ENCODE measurements around the gene FLNB. TPM values are rescaled to one million over a fixed set of nuclear protein-coding genes. Genes with fewer than 3 reads are reported as not detected.

The FLNB gene
- total RNA-seq, 2 experiments from 2014 or later: 33.3 to 37.9 TPM

DNA sequence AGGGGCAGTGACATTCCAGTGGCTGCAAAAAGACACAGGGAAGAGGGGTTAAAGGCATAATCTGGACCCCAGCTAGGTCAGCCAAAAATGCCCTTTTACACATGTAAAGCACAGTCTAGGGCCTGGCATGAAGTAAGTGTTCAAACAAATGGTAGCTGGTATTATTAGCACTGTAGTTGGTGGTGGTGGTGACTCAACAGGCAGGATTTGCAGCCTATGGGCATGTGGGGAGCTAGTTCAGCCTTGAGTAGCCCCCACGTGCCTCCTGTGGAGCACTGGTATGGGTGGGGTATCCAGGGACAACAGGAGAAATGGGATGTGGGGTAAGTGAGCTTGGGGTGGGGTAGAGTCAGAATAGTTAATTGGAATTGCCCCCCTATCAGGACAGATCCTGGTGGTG lies 175.0 kb downstream of the FLNB start:
- Mint-ChIP-seq H3K9me3 (no peaks in the 10 kb centered on the region), H3K27ac (no peak overlapping the region), H3K27me3 (peaks cover 4% of the 10 kb centered on the region), H3K4me1 (peaks cover 10% of the 10 kb centered on the region), H3K36me3 (ENCODE audit: low read depth) (no peaks in the 10 kb centered on the region), H3K4me3 (no peak overlapping the region)
- ChIA-PET POLR2A (no interaction called here), CTCF (interaction anchor here (1.2 to 4.3 kb wide), 5 partner anchors 17 to 176 kb away, joined by 3 to 27 read pairs (median 4); partner anchors contain the start of genes FLNB, HTD2 and RPP14)
- DNase-seq: no peak

DNA sequence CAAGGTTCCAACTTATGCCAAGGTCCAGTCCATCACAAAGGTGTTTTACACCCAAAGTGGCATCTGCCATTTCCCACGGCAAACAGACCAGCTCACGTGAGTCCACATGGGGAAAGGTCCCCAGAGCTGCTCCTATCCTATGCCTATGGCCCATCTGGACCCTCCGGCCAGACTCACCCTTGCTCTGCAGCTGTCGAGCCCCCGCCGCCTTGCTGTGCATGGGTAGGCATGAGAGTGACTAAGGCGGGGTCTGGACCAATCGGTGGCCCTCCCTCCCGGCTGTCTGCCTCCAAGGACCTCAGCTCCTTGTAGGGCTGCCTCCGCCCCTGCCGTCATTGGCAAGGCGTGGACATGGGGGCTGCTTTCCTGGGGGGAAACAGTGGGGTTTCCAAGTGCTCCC lies 175.7 kb downstream of the FLNB start:
- Mint-ChIP-seq H3K27me3 (peaks cover 4% of the 10 kb centered on the region), H3K9me3 (no peaks in the 10 kb centered on the region), H3K36me3 (ENCODE audit: low read depth) (no peaks in the 10 kb centered on the region), H3K4me3 (no peak overlapping the region), H3K4me1 (peaks cover 4% of the 10 kb centered on the region), H3K27ac (no peak overlapping the region)
- ChIA-PET POLR2A (no interaction called here), CTCF (interaction anchor here (0.6 to 4.3 kb wide), 6 partner anchors 10 to 176 kb away, joined by 3 to 27 read pairs (median 4); partner anchors contain the start of genes FLNB, HTD2 and RPP14)
- DNase-seq: no peak

GRCh38 chr3:58184309-58184981 lies 176.2 kb downstream of the FLNB start:
- POLR2A ChIA-PET: no interaction called here
- H3K9me3 Mint-ChIP-seq: no peaks in the 10 kb centered on the region
- no peaks in the 10 kb centered on the region for H3K36me3 Mint-ChIP-seq (ENCODE audit: low read depth)
- no peak overlapping the region for H3K27ac Mint-ChIP-seq
- CTCF ChIA-PET: interaction anchor here (0.6 to 4.3 kb wide), 7 partner anchors 10 to 177 kb away, joined by 3 to 27 read pairs (median 4); partner anchors contain the start of genes FLNB, HTD2 and RPP14
- no peaks in the 10 kb centered on the region for H3K4me1 Mint-ChIP-seq
- peaks cover 4% of the 10 kb centered on the region for H3K27me3 Mint-ChIP-seq
- no peak for DNase-seq
- no peak overlapping the region for H3K4me3 Mint-ChIP-seq

DNA sequence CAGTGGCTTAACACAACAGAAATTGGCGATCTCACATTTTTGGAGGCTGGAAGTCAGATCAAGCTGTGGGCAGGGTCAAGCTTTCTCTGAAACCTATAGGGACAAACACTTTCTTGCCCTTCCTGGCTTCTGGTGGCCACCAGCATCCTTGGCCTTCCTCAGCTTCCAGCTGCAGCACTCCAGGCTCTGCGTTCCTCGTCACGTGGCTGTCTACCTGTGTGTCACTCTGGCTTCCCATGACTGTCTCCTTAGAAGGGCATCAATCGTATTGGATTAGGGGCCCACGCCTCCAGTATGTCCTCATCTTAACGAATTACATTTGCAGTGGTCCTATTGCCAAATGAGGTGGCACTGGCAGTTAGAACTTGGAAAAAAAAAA lies 176.7 kb downstream of the FLNB start:
- Mint-ChIP-seq H3K27ac (no peak overlapping the region), H3K4me1 (no peaks in the 10 kb centered on the region), H3K9me3 (no peaks in the 10 kb centered on the region), H3K27me3 (peaks cover 4% of the 10 kb centered on the region), H3K36me3 (ENCODE audit: low read depth) (no peaks in the 10 kb centered on the region), H3K4me3 (no peak overlapping the region)
- ChIA-PET POLR2A (no interaction called here), CTCF (interaction anchor here (1.7 to 4.3 kb wide), 4 partner anchors 18 to 177 kb away, joined by 3 to 27 read pairs (median 9); partner anchors contain the start of genes FLNB, HTD2 and RPP14)
- DNase-seq: no peak

- no peak for DNase-seq
- H3K36me3 Mint-ChIP-seq (ENCODE audit: low read depth): no peaks in the 10 kb centered on the region
- ChIA-PET POLR2A (no interaction called here), CTCF (interaction anchor here (0.6 to 5.4 kb wide), 26 partner anchors 9 to 442 kb away, joined by 3 to 82 read pairs (median 4); partner anchors contain the start of genes FLNB, HTD2 and RPP14)
- H3K27me3 Mint-ChIP-seq: no peaks in the 10 kb centered on the region
- no peak overlapping the region for H3K27ac Mint-ChIP-seq
- no peaks in the 10 kb centered on the region for H3K9me3 Mint-ChIP-seq
- H3K4me3 Mint-ChIP-seq: no peak overlapping the region
- H3K4me1 Mint-ChIP-seq: no peaks in the 10 kb centered on the region
Measured at GRCh38 chr3:58188173-58188564, 179.9 kb downstream of the FLNB start.

- Mint-ChIP-seq H3K4me3 (no peak overlapping the region), H3K4me1 (no peaks in the 10 kb centered on the region), H3K27me3 (no peaks in the 10 kb centered on the region), H3K9me3 (no peaks in the 10 kb centered on the region), H3K36me3 (ENCODE audit: low read depth) (no peaks in the 10 kb centered on the region), H3K27ac (no peak overlapping the region)
- no peak for DNase-seq
- POLR2A ChIA-PET: interaction anchor here (0.6 kb wide), 1 partner anchor 212 kb away, joined by 3 read pairs; no protein-coding TSS in a partner anchor
- CTCF ChIA-PET: interaction anchor here (0.5 to 5.4 kb wide), 13 partner anchors 11 to 379 kb away, joined by 3 to 82 read pairs (median 5); partner anchors contain the start of genes HTD2 and RPP14
Measured at GRCh38 chr3:58188921-58189451, 180.8 kb downstream of the FLNB start.

DNA sequence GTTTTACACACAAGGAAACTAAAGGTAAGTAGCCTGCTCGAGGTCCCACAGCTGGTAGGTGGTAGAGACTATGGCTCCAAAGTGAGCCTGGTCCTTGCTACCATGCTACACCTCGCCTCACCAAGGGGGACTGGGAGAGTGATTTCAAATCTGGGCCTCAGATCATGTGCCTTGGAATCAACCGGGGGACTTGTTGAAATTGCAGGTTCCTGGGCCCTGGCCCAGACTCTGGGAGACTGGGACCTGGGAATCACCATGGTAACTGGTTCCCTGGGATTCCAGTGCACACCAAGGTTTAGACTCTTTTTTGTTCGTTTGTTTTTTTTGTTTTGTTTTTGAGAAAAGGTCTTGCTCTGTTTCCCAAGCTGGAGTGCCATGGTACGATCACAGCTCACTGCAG lies 181.5 kb downstream of the FLNB start:
- no peak overlapping the region for H3K27ac Mint-ChIP-seq
- POLR2A ChIA-PET: interaction anchor here (0.7 kb wide), 1 partner anchor 46 kb away, joined by 3 read pairs; no protein-coding TSS in a partner anchor

DNA sequence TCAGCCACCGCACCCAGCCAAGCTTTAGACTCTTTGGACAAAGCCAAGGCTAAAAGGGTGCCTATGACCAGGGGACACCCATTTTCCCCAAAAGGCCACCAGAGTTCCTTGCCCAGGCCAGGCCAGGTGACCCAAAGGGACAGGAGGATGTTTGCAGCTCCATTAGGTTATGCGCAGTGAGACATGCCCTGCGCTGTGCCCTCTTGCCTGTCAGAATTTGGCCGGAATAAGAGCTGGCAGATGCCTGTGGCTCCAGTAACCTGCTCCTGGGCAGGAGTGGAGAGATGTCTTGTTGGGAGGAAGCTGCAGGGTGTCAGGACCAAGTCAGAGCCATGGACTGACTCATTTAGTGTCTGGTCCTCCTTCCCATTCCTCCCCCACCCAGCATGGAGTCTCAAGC lies 182.1 kb downstream of the FLNB start:
- CTCF ChIA-PET: interaction anchor here (1.3 to 5.4 kb wide), 7 partner anchors 11 to 117 kb away, joined by 3 to 82 read pairs (median 28); partner anchors contain the start of genes HTD2 and RPP14
- Mint-ChIP-seq H3K4me3 (no peak overlapping the region), H3K9me3 (no peaks in the 10 kb centered on the region), H3K27ac (no peak overlapping the region), H3K27me3 (no peaks in the 10 kb centered on the region), H3K4me1 (no peaks in the 10 kb centered on the region), H3K36me3 (ENCODE audit: low read depth) (no peaks in the 10 kb centered on the region)
- POLR2A ChIA-PET: interaction anchor here (0.7 kb wide), 1 partner anchor 45 kb away, joined by 3 read pairs; no protein-coding TSS in a partner anchor
- no peak for DNase-seq

More for the DNA sequence above, 181.5 kb downstream of the FLNB start:
- Mint-ChIP-seq H3K9me3 (no peaks in the 10 kb centered on the region), H3K36me3 (ENCODE audit: low read depth) (no peaks in the 10 kb centered on the region), H3K4me1 (no peaks in the 10 kb centered on the region), H3K4me3 (no peak overlapping the region), H3K27me3 (no peaks in the 10 kb centered on the region)
- DNase-seq: no peak
- CTCF ChIA-PET: interaction anchor here (1.5 to 5.4 kb wide), 6 partner anchors 12 to 117 kb away, joined by 4 to 82 read pairs (median 29); partner anchors contain the start of genes HTD2 and RPP14

GRCh38 chr3:58190882-58191281 lies 182.7 kb downstream of the FLNB start:
- H3K27ac Mint-ChIP-seq: no peak overlapping the region
- no peak overlapping the region for H3K4me3 Mint-ChIP-seq
- no peaks in the 10 kb centered on the region for H3K9me3 Mint-ChIP-seq
- no peaks in the 10 kb centered on the region for H3K36me3 Mint-ChIP-seq (ENCODE audit: low read depth)
- no peaks in the 10 kb centered on the region for H3K27me3 Mint-ChIP-seq
- POLR2A ChIA-PET: no interaction called here
- CTCF ChIA-PET: interaction anchor here (1.3 to 5.4 kb wide), 4 partner anchors 13 to 28 kb away, joined by 3 to 82 read pairs (median 26); no protein-coding TSS in a partner anchor
- H3K4me1 Mint-ChIP-seq: no peaks in the 10 kb centered on the region
- DNase-seq: no peak

- no peaks in the 10 kb centered on the region for H3K4me1 Mint-ChIP-seq
- DNase-seq: no peak
- H3K4me3 Mint-ChIP-seq: no peak overlapping the region
- ChIA-PET POLR2A (no interaction called here), CTCF (interaction anchor here (1.3 to 5.4 kb wide), 4 partner anchors 13 to 115 kb away, joined by 3 to 82 read pairs (median 16); partner anchors contain the start of genes HTD2 and RPP14)
- H3K36me3 Mint-ChIP-seq (ENCODE audit: low read depth): no peaks in the 10 kb centered on the region
- H3K9me3 Mint-ChIP-seq: no peaks in the 10 kb centered on the region
- no peaks in the 10 kb centered on the region for H3K27me3 Mint-ChIP-seq
- H3K27ac Mint-ChIP-seq: no peak overlapping the region
Measured at GRCh38 chr3:58191361-58191991, 183.3 kb downstream of the FLNB start.

- CTCF ChIA-PET: interaction anchor here (1.6 to 5.4 kb wide), 2 partner anchors 26 to 115 kb away, joined by 5 to 82 read pairs; partner anchors contain the start of genes HTD2 and RPP14
- DNase-seq: no peak
- no peaks in the 10 kb centered on the region for H3K4me1 Mint-ChIP-seq
- no peak overlapping the region for H3K27ac Mint-ChIP-seq
- H3K36me3 Mint-ChIP-seq (ENCODE audit: low read depth): no peaks in the 10 kb centered on the region
- POLR2A ChIA-PET: no interaction called here
- H3K27me3 Mint-ChIP-seq: no peaks in the 10 kb centered on the region
- no peak overlapping the region for H3K4me3 Mint-ChIP-seq
- no peaks in the 10 kb centered on the region for H3K9me3 Mint-ChIP-seq
Measured at GRCh38 chr3:58192069-58192468, 183.8 kb downstream of the FLNB start.

DNA sequence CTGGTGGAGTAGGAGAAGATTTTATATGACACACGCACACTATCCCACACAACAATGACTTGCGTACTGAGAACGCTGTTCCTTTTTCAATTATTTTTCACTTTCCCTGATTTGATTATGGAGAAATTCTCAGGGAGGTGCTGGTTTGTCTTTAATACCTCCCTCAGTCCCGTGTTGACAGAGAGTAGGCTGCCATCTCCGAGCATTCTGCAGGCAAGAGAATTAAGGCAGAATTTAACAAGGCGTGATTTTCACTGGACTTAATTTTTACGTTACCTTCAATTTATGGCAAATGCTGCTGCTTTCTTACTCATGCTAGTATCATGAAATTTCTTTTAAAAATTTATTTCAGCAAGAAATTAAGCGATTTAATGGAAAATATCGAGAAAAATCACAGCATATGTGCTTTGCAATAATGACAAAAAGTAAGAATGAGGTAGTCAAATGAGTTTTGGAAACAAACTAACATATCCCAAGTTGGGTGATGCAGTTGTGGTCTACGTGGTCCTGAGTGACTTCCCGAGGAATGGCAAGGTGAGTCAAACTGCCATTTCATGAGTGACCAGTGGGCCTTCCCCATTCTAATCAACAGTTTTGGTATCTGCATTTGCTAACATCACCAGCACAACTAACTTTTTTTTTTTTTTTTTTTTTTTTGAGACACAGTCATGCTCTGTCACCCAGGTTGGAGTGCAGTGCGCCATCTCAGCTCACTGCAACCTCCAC lies 185.6 kb downstream of the FLNB start:
- H3K27me3 Mint-ChIP-seq: no peaks in the 10 kb centered on the region
- no peak overlapping the region for H3K27ac Mint-ChIP-seq
- H3K9me3 Mint-ChIP-seq: no peaks in the 10 kb centered on the region
- H3K36me3 Mint-ChIP-seq (ENCODE audit: low read depth): no peaks in the 10 kb centered on the region
- H3K4me1 Mint-ChIP-seq: no peaks in the 10 kb centered on the region
- ChIA-PET POLR2A (no interaction called here), CTCF (interaction anchor here (0.6 kb wide), 2 partner anchors 10 to 106 kb away, joined by 3 read pairs; no protein-coding TSS in a partner anchor)
- no peak overlapping the region for H3K4me3 Mint-ChIP-seq
- DNase-seq: no peak
